HepG2 (cell line): Measurements from ENCODE around the gene SYT9. TPM values are rescaled to one million over a fixed set of nuclear protein-coding genes. Genes with fewer than 3 reads are reported as not detected.

Experiments used
- HNF4A ChIP-seq: sonication (generic); formaldehyde crosslinking; IDR thresholded peaks from 2 replicates; pipeline ENCODE4 v1.4.0; 2020; ENCODE audit warnings: missing genetic modification reagents
- KMT2A ChIP-seq: sonication (generic); formaldehyde crosslinking; IDR thresholded peaks from 2 replicates; pipeline ENCODE4 v1.4.0; 2020; ENCODE audit warnings: missing genetic modification reagents
- ZMYM2 ChIP-seq: sonication (generic); formaldehyde crosslinking; IDR thresholded peaks from 2 replicates; pipeline ENCODE4 v1.8.0; 2022; ENCODE audit warnings: mild to moderate bottlenecking, missing genetic modification reagents
- ZNF124 ChIP-seq: sonication (generic); formaldehyde crosslinking; IDR thresholded peaks from 2 replicates; pipeline ENCODE4 v1.4.0; 2020; ENCODE audit warnings: missing genetic modification reagents
- ZNF674 ChIP-seq: sonication (generic); formaldehyde crosslinking; IDR thresholded peaks from 2 replicates; pipeline ENCODE4 v1.5.0; 2020; ENCODE audit warnings: low read depth, mild to moderate bottlenecking, missing genetic modification reagents
- polyA plus RNA-seq, 8 experiments: library from polyadenylated mRNA; depleted of rRNA in 3 of 8; stranded (reverse) in 7 of 8; unstranded in 1 of 8; fragments of >200 nt; fragmentation: Illumina TruSeq in 4 of 8; extraction: Trizol in 4 of 8; gene quantifications; 2 replicates each; pipeline versions ENCODE4 v1.2.1 to v1.2.3, GENCODE V29; 2011 to 2016; ENCODE audit warnings: low read depth in 4 of 8, missing spikeins in 1 of 8, mixed read lengths in 1 of 8; ENCODE audit not compliant: insufficient read depth in 1 of 8
- total RNA-seq, 5 experiments: library from RNA; depleted of rRNA; stranded (reverse); fragments of >200 nt; fragmentation: Illumina TruSeq; extraction: Trizol; gene quantifications; 2 replicates each; pipeline ENCODE4 v1.2.3, GENCODE V29; 2016; ENCODE audit warnings: low read depth in 1 of 5
- TF ChIP-seq, protein P1 (sequence below): sonication (generic); formaldehyde crosslinking; IDR thresholded peaks from 2 replicates; pipeline ENCODE4 v1.4.0; 2020; ENCODE audit warnings: missing genetic modification reagents
- TF ChIP-seq, protein P2 (sequence below): sonication (generic); formaldehyde crosslinking; IDR thresholded peaks from 2 replicates; pipeline ENCODE4 v1.5.0; 2020; ENCODE audit warnings: mild to moderate bottlenecking, missing genetic modification reagents
- TF ChIP-seq, protein P3 (sequence below), 2 experiments: sonication (generic) in 1 of 2; formaldehyde crosslinking in 1 of 2; IDR thresholded peaks; 2 replicates each; pipeline versions ENCODE4 v1.6.1 to v1.9.0; 2014 to 2022; ENCODE audit warnings: antibody characterized with exemption in 1 of 2, borderline replicate concordance in 1 of 2, inconsistent platforms in 1 of 2, low read depth in 1 of 2, missing genetic modification reagents in 1 of 2
- TF ChIP-seq, protein P4 (sequence below): sonication (generic); formaldehyde crosslinking; IDR thresholded peaks from 2 replicates; pipeline ENCODE4 v1.9.0; 2021; ENCODE audit warnings: missing genetic modification reagents, mild to moderate bottlenecking, borderline replicate concordance
- TF ChIP-seq, protein P5 (sequence below): IDR thresholded peaks from 2 replicates; pipeline ENCODE4 v1.6.1; 2016; ENCODE audit warnings: mild to moderate bottlenecking
- TF ChIP-seq, protein P6 (sequence below): sonication (generic); formaldehyde crosslinking; IDR thresholded peaks from 2 replicates; pipeline ENCODE4 v1.4.0; 2020; ENCODE audit warnings: missing genetic modification reagents

Gene SYT9
- total and polyA plus RNA-seq, 2 of the 13 experiments (the other 11 are each of a cell fraction or from before 2014, with no cell fraction given), result not detected

DNA sequence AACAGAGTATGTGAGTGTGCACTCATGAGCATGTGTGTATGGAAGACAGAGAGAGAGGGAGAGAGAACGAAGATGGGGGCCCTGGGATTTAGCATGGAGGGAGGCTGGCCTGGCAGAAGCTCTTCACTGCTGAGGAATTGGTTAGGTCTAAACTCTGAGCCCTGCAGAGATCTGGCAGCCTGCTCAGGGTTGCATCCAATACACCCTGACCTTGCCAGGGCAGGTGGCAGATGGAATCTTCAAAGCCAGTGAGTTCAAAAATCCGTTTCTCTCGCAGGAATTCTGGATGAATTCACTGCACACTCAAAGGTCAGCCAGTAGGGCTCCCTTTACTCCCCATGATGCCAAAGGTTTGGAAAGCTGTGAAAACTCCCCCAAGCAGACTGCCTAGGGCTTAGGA lies 172.2 kb downstream of the SYT9 start (continued):
- TF ChIP-seq, protein P1, sequence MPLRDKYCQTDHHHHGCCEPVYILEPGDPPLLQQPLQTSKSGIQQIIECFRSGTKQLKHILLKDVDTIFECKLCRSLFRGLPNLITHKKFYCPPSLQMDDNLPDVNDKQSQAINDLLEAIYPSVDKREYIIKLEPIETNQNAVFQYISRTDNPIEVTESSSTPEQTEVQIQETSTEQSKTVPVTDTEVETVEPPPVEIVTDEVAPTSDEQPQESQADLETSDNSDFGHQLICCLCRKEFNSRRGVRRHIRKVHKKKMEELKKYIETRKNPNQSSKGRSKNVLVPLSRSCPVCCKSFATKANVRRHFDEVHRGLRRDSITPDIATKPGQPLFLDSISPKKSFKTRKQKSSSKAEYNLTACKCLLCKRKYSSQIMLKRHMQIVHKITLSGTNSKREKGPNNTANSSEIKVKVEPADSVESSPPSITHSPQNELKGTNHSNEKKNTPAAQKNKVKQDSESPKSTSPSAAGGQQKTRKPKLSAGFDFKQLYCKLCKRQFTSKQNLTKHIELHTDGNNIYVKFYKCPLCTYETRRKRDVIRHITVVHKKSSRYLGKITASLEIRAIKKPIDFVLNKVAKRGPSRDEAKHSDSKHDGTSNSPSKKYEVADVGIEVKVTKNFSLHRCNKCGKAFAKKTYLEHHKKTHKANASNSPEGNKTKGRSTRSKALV (CRISPR knock-in tag), result no peak
- TF ChIP-seq, protein P2, sequence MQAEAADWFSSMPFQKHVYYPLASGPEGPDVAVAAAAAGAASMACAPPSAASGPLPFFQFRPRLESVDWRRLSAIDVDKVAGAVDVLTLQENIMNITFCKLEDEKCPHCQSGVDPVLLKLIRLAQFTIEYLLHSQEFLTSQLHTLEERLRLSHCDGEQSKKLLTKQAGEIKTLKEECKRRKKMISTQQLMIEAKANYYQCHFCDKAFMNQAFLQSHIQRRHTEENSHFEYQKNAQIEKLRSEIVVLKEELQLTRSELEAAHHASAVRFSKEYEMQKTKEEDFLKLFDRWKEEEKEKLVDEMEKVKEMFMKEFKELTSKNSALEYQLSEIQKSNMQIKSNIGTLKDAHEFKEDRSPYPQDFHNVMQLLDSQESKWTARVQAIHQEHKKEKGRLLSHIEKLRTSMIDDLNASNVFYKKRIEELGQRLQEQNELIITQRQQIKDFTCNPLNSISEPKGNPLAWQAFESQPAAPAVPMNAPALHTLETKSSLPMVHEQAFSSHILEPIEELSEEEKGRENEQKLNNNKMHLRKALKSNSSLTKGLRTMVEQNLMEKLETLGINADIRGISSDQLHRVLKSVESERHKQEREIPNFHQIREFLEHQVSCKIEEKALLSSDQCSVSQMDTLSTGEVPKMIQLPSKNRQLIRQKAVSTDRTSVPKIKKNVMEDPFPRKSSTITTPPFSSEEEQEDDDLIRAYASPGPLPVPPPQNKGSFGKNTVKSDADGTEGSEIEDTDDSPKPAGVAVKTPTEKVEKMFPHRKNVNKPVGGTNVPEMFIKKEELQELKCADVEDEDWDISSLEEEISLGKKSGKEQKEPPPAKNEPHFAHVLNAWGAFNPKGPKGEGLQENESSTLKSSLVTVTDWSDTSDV (CRISPR knock-in tag), result no peak
- no peak for TF ChIP-seq ZNF674 (CRISPR knock-in tag)
- TF ChIP-seq, protein P3, sequence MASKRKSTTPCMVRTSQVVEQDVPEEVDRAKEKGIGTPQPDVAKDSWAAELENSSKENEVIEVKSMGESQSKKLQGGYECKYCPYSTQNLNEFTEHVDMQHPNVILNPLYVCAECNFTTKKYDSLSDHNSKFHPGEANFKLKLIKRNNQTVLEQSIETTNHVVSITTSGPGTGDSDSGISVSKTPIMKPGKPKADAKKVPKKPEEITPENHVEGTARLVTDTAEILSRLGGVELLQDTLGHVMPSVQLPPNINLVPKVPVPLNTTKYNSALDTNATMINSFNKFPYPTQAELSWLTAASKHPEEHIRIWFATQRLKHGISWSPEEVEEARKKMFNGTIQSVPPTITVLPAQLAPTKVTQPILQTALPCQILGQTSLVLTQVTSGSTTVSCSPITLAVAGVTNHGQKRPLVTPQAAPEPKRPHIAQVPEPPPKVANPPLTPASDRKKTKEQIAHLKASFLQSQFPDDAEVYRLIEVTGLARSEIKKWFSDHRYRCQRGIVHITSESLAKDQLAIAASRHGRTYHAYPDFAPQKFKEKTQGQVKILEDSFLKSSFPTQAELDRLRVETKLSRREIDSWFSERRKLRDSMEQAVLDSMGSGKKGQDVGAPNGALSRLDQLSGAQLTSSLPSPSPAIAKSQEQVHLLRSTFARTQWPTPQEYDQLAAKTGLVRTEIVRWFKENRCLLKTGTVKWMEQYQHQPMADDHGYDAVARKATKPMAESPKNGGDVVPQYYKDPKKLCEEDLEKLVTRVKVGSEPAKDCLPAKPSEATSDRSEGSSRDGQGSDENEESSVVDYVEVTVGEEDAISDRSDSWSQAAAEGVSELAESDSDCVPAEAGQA (IDR thresholded peaks at IDR 0.05; ENCODE audit: low read depth), result no peak
- TF ChIP-seq, protein P3 (CRISPR knock-in tag; IDR thresholded peaks at IDR 0.05; ENCODE audit: borderline replicate concordance), result no peak
- no peak for TF ChIP-seq ZNF124 (CRISPR knock-in tag)
- no peak for TF ChIP-seq HNF4A (CRISPR knock-in tag)
- TF ChIP-seq, protein P4, sequence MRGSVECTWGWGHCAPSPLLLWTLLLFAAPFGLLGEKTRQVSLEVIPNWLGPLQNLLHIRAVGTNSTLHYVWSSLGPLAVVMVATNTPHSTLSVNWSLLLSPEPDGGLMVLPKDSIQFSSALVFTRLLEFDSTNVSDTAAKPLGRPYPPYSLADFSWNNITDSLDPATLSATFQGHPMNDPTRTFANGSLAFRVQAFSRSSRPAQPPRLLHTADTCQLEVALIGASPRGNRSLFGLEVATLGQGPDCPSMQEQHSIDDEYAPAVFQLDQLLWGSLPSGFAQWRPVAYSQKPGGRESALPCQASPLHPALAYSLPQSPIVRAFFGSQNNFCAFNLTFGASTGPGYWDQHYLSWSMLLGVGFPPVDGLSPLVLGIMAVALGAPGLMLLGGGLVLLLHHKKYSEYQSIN, result no peak
- TF ChIP-seq, protein P5, sequence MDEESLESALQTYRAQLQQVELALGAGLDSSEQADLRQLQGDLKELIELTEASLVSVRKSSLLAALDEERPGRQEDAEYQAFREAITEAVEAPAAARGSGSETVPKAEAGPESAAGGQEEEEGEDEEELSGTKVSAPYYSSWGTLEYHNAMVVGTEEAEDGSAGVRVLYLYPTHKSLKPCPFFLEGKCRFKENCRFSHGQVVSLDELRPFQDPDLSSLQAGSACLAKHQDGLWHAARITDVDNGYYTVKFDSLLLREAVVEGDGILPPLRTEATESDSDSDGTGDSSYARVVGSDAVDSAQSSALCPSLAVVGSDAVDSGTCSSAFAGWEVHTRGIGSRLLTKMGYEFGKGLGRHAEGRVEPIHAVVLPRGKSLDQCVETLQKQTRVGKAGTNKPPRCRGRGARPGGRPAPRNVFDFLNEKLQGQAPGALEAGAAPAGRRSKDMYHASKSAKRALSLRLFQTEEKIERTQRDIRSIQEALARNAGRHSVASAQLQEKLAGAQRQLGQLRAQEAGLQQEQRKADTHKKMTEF (CRISPR knock-in tag), result no peak
- TF ChIP-seq, protein P6, sequence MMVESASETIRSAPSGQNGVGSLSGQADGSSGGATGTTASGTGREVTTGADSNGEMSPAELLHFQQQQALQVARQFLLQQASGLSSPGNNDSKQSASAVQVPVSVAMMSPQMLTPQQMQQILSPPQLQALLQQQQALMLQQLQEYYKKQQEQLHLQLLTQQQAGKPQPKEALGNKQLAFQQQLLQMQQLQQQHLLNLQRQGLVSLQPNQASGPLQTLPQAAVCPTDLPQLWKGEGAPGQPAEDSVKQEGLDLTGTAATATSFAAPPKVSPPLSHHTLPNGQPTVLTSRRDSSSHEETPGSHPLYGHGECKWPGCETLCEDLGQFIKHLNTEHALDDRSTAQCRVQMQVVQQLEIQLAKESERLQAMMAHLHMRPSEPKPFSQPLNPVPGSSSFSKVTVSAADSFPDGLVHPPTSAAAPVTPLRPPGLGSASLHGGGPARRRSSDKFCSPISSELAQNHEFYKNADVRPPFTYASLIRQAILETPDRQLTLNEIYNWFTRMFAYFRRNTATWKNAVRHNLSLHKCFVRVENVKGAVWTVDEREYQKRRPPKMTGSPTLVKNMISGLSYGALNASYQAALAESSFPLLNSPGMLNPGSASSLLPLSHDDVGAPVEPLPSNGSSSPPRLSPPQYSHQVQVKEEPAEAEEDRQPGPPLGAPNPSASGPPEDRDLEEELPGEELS (CRISPR knock-in tag), result no peak
- TF ChIP-seq KMT2A (CRISPR knock-in tag), result no peak
- no peak for TF ChIP-seq ZMYM2 (CRISPR knock-in tag)
